Measurements from ENCODE around the gene HS1BP3. TPM values are rescaled to one million over a fixed set of nuclear protein-coding genes. Genes with fewer than 3 reads are reported as not detected.
A peak's percentile ranks its signal among the peaks of the same experiment; 100 is the strongest.

The HS1BP3 gene
- total RNA-seq, 1 donor from 2014 or later: 21.0 TPM

- TF ChIP-seq CTCF (IDR thresholded peaks at IDR 0.05; ENCODE audit: insufficient read depth, low read depth, low read length) (no peak), EZH2 (IDR thresholded peaks at IDR 0.05; ENCODE audit: insufficient read depth, low read length) (no peak)
- Mint-ChIP-seq H3K27me3 (ENCODE audit: low read depth, unreplicated experiment) (peaks cover 1% of the 10 kb centered on the region), H3K9me3 (ENCODE audit: unreplicated experiment) (no peaks in the 10 kb centered on the region), H3K4me1 (ENCODE audit: low read depth, unreplicated experiment) (peaks cover 22% of the 10 kb centered on the region), H3K27ac (ENCODE audit: unreplicated experiment) (peak overlapping the region; percentile 41), H3K36me3 (ENCODE audit: low read depth, unreplicated experiment) (peaks cover 11% of the 10 kb centered on the region), H3K4me3 (ENCODE audit: unreplicated experiment) (no peak overlapping the region)
- FAIRE-seq (no peak), DNase-seq (ENCODE audit: low read depth) (no peak)
- Histone ChIP-seq H3K9ac (ENCODE audit: low read length) (peak overlapping the region; percentile 75), H3K36me3 (ENCODE audit: insufficient read depth, low read length) (no peaks in the 10 kb centered on the region), H3K9me3 (ENCODE audit: insufficient read depth, low read depth, low read length) (no peaks in the 10 kb centered on the region), H3K4me2 (ENCODE audit: low read length) (no peak overlapping the region), H3K4me3 (ENCODE audit: insufficient read depth, low read depth, low read length) (no peak overlapping the region), H3K79me2 (ENCODE audit: insufficient read depth, low read length) (no peaks in the 10 kb centered on the region), H4K20me1 (ENCODE audit: insufficient read depth, low read length) (no peaks in the 10 kb centered on the region), H3K27me3 (ENCODE audit: insufficient read depth, low read length) (no peaks in the 10 kb centered on the region), H2AFZ (ENCODE audit: low read depth, low read length) (no peak overlapping the region), H3K27ac (ENCODE audit: low read depth, low read length) (peak overlapping the region; percentile 59), H3K4me1 (ENCODE audit: insufficient read depth, low read length) (peaks cover 25% of the 10 kb centered on the region)
These were observed 33.8 kb downstream of the HS1BP3 start for GRCh38 chr2:20617081-20617575.

- H3K4me1 Mint-ChIP-seq (ENCODE audit: low read depth, unreplicated experiment): peaks cover 22% of the 10 kb centered on the region
- no peaks in the 10 kb centered on the region for H3K9me3 Mint-ChIP-seq (ENCODE audit: unreplicated experiment)
- no peaks in the 10 kb centered on the region for H3K79me2 ChIP-seq (ENCODE audit: insufficient read depth, low read length)
- DNase-seq (ENCODE audit: low read depth) (no peak), FAIRE-seq (no peak)
- no peak overlapping the region for H3K4me3 Mint-ChIP-seq (ENCODE audit: unreplicated experiment)
- H3K36me3 Mint-ChIP-seq (ENCODE audit: low read depth, unreplicated experiment): peaks cover 11% of the 10 kb centered on the region
- H3K36me3 ChIP-seq (ENCODE audit: insufficient read depth, low read length): no peaks in the 10 kb centered on the region
- TF ChIP-seq EZH2 (IDR thresholded peaks at IDR 0.05; ENCODE audit: insufficient read depth, low read length): no peak
- TF ChIP-seq CTCF (IDR thresholded peaks at IDR 0.05; ENCODE audit: insufficient read depth, low read depth, low read length): no peak
- peak overlapping the region; percentile 34 for H3K27ac Mint-ChIP-seq (ENCODE audit: unreplicated experiment)
- peaks cover 31% of the 10 kb centered on the region for H3K4me1 ChIP-seq (ENCODE audit: insufficient read depth, low read length)
- no peak overlapping the region for H3K27ac ChIP-seq (ENCODE audit: low read depth, low read length)
- no peaks in the 10 kb centered on the region for H4K20me1 ChIP-seq (ENCODE audit: insufficient read depth, low read length)
- no peak overlapping the region for H3K4me2 ChIP-seq (ENCODE audit: low read length)
- H3K9me3 ChIP-seq (ENCODE audit: insufficient read depth, low read depth, low read length): no peaks in the 10 kb centered on the region
- no peak overlapping the region for H3K9ac ChIP-seq (ENCODE audit: low read length)
- no peaks in the 10 kb centered on the region for H3K27me3 ChIP-seq (ENCODE audit: insufficient read depth, low read length)
- no peak overlapping the region for H2AFZ ChIP-seq (ENCODE audit: low read depth, low read length)
- peaks cover 2% of the 10 kb centered on the region for H3K27me3 Mint-ChIP-seq (ENCODE audit: low read depth, unreplicated experiment)
- no peak overlapping the region for H3K4me3 ChIP-seq (ENCODE audit: insufficient read depth, low read depth, low read length)
These were observed 34.5 kb downstream of the HS1BP3 start for GRCh38 chr2:20616341-20616871.

GRCh38 chr2:20615466-20616241, 35.2 kb downstream of the HS1BP3 start:
- TF ChIP-seq CTCF (IDR thresholded peaks at IDR 0.05; ENCODE audit: insufficient read depth, low read depth, low read length): no peak
- TF ChIP-seq EZH2 (IDR thresholded peaks at IDR 0.05; ENCODE audit: insufficient read depth, low read length): no peak
- H3K9ac ChIP-seq (ENCODE audit: low read length): no peak overlapping the region
- Mint-ChIP-seq H3K27me3 (ENCODE audit: low read depth, unreplicated experiment) (peaks cover 2% of the 10 kb centered on the region), H3K4me1 (ENCODE audit: low read depth, unreplicated experiment) (peaks cover 23% of the 10 kb centered on the region), H3K4me3 (ENCODE audit: unreplicated experiment) (no peak overlapping the region), H3K36me3 (ENCODE audit: low read depth, unreplicated experiment) (peaks cover 10% of the 10 kb centered on the region), H3K27ac (ENCODE audit: unreplicated experiment) (no peak overlapping the region), H3K9me3 (ENCODE audit: unreplicated experiment) (no peaks in the 10 kb centered on the region)
- no peaks in the 10 kb centered on the region for H3K36me3 ChIP-seq (ENCODE audit: insufficient read depth, low read length)
- H3K4me2 ChIP-seq (ENCODE audit: low read length): no peak overlapping the region
- no peaks in the 10 kb centered on the region for H4K20me1 ChIP-seq (ENCODE audit: insufficient read depth, low read length)
- peaks cover 38% of the 10 kb centered on the region for H3K4me1 ChIP-seq (ENCODE audit: insufficient read depth, low read length)
- DNase-seq (ENCODE audit: low read depth) (no peak), FAIRE-seq (no peak)
- H3K27ac ChIP-seq (ENCODE audit: low read depth, low read length): no peak overlapping the region
- H3K79me2 ChIP-seq (ENCODE audit: insufficient read depth, low read length): no peaks in the 10 kb centered on the region
- no peaks in the 10 kb centered on the region for H3K9me3 ChIP-seq (ENCODE audit: insufficient read depth, low read depth, low read length)
- H3K4me3 ChIP-seq (ENCODE audit: insufficient read depth, low read depth, low read length): no peak overlapping the region
- no peak overlapping the region for H2AFZ ChIP-seq (ENCODE audit: low read depth, low read length)
- H3K27me3 ChIP-seq (ENCODE audit: insufficient read depth, low read length): no peaks in the 10 kb centered on the region

Measured in astrocyte (in vitro differentiated cells and primary cell).